K562 (cell line): ENCODE results near the gene SRC. TPM values are rescaled to one million over a fixed set of nuclear protein-coding genes. Genes with fewer than 3 reads are reported as not detected.

Experiments used
- ATAC-seq: fragments of 200-7000 bp; cut with Tn5 transposase; 3 replicates; pipeline ENCODE4 v1.9.1; 2020; ENCODE audit warnings: moderate library complexity
- BruUV-seq: library from RNA; stranded (reverse); fragments of 400-500 nt; replicated peaks from 2 replicates; lab custom pipeline; 2021; lab: Mats Ljungman, UMichigan
- CTCF ChIA-PET: fragments of 300-600 bp; formaldehyde crosslinking; extraction: SDS; loops from one replicate; lab custom pipeline; 2021; ENCODE audit warnings: low intra/inter-chr PET ratio; lab: Yijun Ruan, JAX
- POLR2A ChIA-PET: fragments of 300-600, 350-650 bp; sonication (Branson Sonifier 250); formaldehyde crosslinking; extraction: SDS; loops from one replicate; lab custom pipeline; 2021; ENCODE audit warnings: antibody characterized with exemption, inconsistent platforms; lab: Yijun Ruan, JAX
- DNase-seq, 4 experiments: peaks; one replicate each; pipeline versions ENCODE4 v3.0.0 to v3.0.0-alpha.2; 2011 to 2018; ENCODE audit warnings: low spot score in 3 of 4, mixed read lengths in 3 of 4; ENCODE audit errors: extremely low read depth in 1 of 4
- FAIRE-seq: peaks from 2 replicates; lab custom pipeline; 2011; peaks lifted over from hg19 to GRCh38; lab: Jason Lieb, UNC
- H2AFZ ChIP-seq: 2 replicates; pipeline ENCODE4 v1.6.0; 2011; ENCODE audit warnings: low read depth, low read length, control low read depth, inconsistent platforms
- H3K27ac ChIP-seq: fragments of 200-600 bp; 3 replicates; pipeline ENCODE4 v1.8.0; 2011; ENCODE audit warnings: low read depth, mild to moderate bottlenecking, control low read depth, inconsistent platforms, low read length, moderate library complexity, mixed read lengths; ENCODE audit errors: extremely low read depth
- H3K27me3 ChIP-seq, 2 experiments: fragments of 300-600 bp in 1 of 2; 2 replicates in 1 of 2; 3 replicates in 1 of 2; pipeline versions ENCODE4 v1.6.0 to v1.8.0; 2011; ENCODE audit warnings: inconsistent platforms in 2 of 2, low read length in 2 of 2, mild to moderate bottlenecking in 1 of 2, mixed read lengths in 1 of 2, moderate library complexity in 1 of 2; ENCODE audit not compliant: control insufficient read depth in 2 of 2, insufficient read depth in 2 of 2
- H3K36me3 ChIP-seq: fragments of 300-600 bp; 3 replicates; pipeline ENCODE4 v1.8.0; 2011; ENCODE audit warnings: mild to moderate bottlenecking, low read length, inconsistent platforms; ENCODE audit not compliant: control insufficient read depth, insufficient read depth
- H3K4me1 ChIP-seq, 2 experiments: fragments of 200-600 bp in 1 of 2; replicated peaks in 1 of 2; 2 replicates in 1 of 2; 3 replicates in 1 of 2; pipeline versions ENCODE4 v1.5.1 to v1.8.0; 2011; ENCODE audit warnings: inconsistent platforms in 2 of 2, low read length in 2 of 2, mild to moderate bottlenecking in 1 of 2, mixed read lengths in 1 of 2, moderate library complexity in 1 of 2; ENCODE audit not compliant: control insufficient read depth in 2 of 2, insufficient read depth in 2 of 2
- H3K4me2 ChIP-seq: 2 replicates; pipeline ENCODE4 v1.6.1; 2011; ENCODE audit warnings: low read length, control low read depth, inconsistent platforms, mixed read lengths; ENCODE audit not compliant: insufficient read depth
- H3K4me3 ChIP-seq: fragments of 200-600 bp; sonication (generic), shearing (Covaris generic); 2 replicates; pipeline ENCODE4 v1.5.1; 2016; ENCODE audit warnings: control low read depth, inconsistent platforms
- H3K79me2 ChIP-seq: fragments of 200-600 bp; 3 replicates; pipeline ENCODE4 v1.8.0; 2011; ENCODE audit warnings: low read length, inconsistent platforms; ENCODE audit not compliant: control insufficient read depth, insufficient read depth
- H3K9ac ChIP-seq, 2 experiments: 2 replicates each; pipeline versions ENCODE4 v1.6.0 to v1.6.1; 2011; ENCODE audit warnings: low read depth in 2 of 2, low read length in 2 of 2, control low read depth in 1 of 2, inconsistent platforms in 1 of 2, mild to moderate bottlenecking in 1 of 2, mixed read lengths in 1 of 2; ENCODE audit not compliant: insufficient read depth in 1 of 2
- H3K9me1 ChIP-seq: one replicate; pipeline ENCODE4 v1.6.0; 2011; ENCODE audit warnings: inconsistent platforms, mild to moderate bottlenecking, low read length, moderate library complexity; ENCODE audit not compliant: control insufficient read depth, insufficient read depth
- H3K9me3 ChIP-seq: replicated peaks from 2 replicates; pipeline ENCODE4 v1.5.1; 2011; ENCODE audit warnings: low read depth, low read length, inconsistent platforms; ENCODE audit not compliant: control insufficient read depth, insufficient read depth
- H4K20me1 ChIP-seq: replicated peaks from 2 replicates; pipeline ENCODE4 v1.6.1; 2011; ENCODE audit warnings: low read length, inconsistent platforms, mixed read lengths; ENCODE audit not compliant: control insufficient read depth, insufficient read depth
- DIDO1 ChIP-seq: fragments of 450-650 bp; IDR thresholded peaks from 2 replicates; pipeline ENCODE4 v1.6.1; 2016; ENCODE audit warnings: low read depth, missing biosample characterization, missing genetic modification characterization
- RBFOX2 ChIP-seq: fragments of 200-400 bp; formaldehyde crosslinking; IDR thresholded peaks from 2 replicates; pipeline ENCODE4 v1.6.1; 2017; ENCODE audit warnings: low read depth, mild to moderate bottlenecking, low read length, moderate library complexity
- TAF7 ChIP-seq: fragments of 450-650 bp; IDR thresholded peaks from 2 replicates; pipeline ENCODE4 v1.6.1; 2016; ENCODE audit warnings: missing genetic modification characterization, missing compliant biosample characterization
- TAL1 ChIP-seq: fragments of 450-650 bp; IDR thresholded peaks from 2 replicates; pipeline ENCODE4 v1.6.1; 2016; ENCODE audit warnings: mild to moderate bottlenecking
- U2AF2 ChIP-seq: fragments of 200-400 bp; formaldehyde crosslinking; optimal IDR thresholded peaks from 2 replicates; pipeline ENCODE3; 2017; ENCODE audit warnings: low read depth, mild to moderate bottlenecking, low read length
- ZNF133 ChIP-seq: fragments of 250-450 bp; sonication (Bioruptor Pico); IDR thresholded peaks from 2 replicates; pipeline ENCODE4 v1.4.0; 2020; ENCODE audit warnings: mild to moderate bottlenecking
- ZNF696 ChIP-seq: fragments of 250-450 bp; sonication (Bioruptor Pico); conservative IDR thresholded peaks from 2 replicates; pipeline ENCODE4 v1.4.0; 2020; ENCODE audit warnings: mild to moderate bottlenecking, moderate library complexity
- WGBS: fragments of 100-300 bp; shearing (Covaris generic); methylation state at CpG from one replicate; pipeline ENCODE4 v1.1.6; 2016; ENCODE audit warnings: low coverage, mixed read lengths; ENCODE audit not compliant: insufficient coverage; ENCODE audit errors: missing lambda C conversion rate; 5-methylcytosine and 5-hydroxymethylcytosine counted together
- in situ Hi-C: fragments of 300-500 bp; cut with MboI; formaldehyde crosslinking; loops from 4 replicates; pipeline ENCODE4 v1.15.0; 2018; ENCODE audit warnings: inconsistent platforms, mixed read lengths
- intact Hi-C: fragments of 100-400 bp; cut with micrococcal nuclease; formaldehyde crosslinking; loops from 2 replicates; pipeline ENCODE4 v1.14.2; 2022
- polyA plus RNA-seq, 8 experiments: library from polyadenylated mRNA; depleted of rRNA in 4 of 8; stranded (reverse) in 5 of 8; unstranded in 3 of 8; fragments of >200 nt; fragmentation: Nextera tagmentation in 2 of 8; fragmentation: Illumina TruSeq in 1 of 8; extraction: Ambion mirVana in 2 of 8; extraction: Trizol in 1 of 8; gene quantifications; 2 replicates each; pipeline versions ENCODE4 v1.2.1 to v1.2.3, GENCODE V29; 2011 to 2014; ENCODE audit warnings: inconsistent platforms in 1 of 8, missing spikeins in 1 of 8
- total RNA-seq, 7 experiments: library from RNA; depleted of rRNA in 6 of 7; stranded (reverse); fragments of >200 nt in 6 of 7; fragmentation: Illumina TruSeq in 2 of 7; extraction: Trizol in 2 of 7; gene quantifications; 2 replicates each; pipeline versions ENCODE4 v1.2.1 to v1.2.3, GENCODE V29; 2011 to 2021; ENCODE audit warnings: low replicate concordance in 1 of 7
- TF ChIP-seq, protein P1 (sequence below), 2 experiments: fragments of 450-650 bp; IDR thresholded peaks; 2 replicates each; pipeline ENCODE4 v1.6.1; 2016; ENCODE audit warnings: mild to moderate bottlenecking in 2 of 2, borderline replicate concordance in 1 of 2, low read depth in 1 of 2, moderate library complexity in 1 of 2
- TF ChIP-seq, protein P2 (sequence below): fragments of 450-650 bp; formaldehyde crosslinking; IDR thresholded peaks from 2 replicates; pipeline ENCODE4 v1.4.0; 2020; ENCODE audit warnings: mild to moderate bottlenecking, moderate library complexity

Gene SRC
- total and polyA plus RNA-seq, 9 of the 15 experiments (the other 6 are each of a cell fraction or from before 2014, with no cell fraction given), result 0.06 to 8.5 (median 3.1) TPM

DNA sequence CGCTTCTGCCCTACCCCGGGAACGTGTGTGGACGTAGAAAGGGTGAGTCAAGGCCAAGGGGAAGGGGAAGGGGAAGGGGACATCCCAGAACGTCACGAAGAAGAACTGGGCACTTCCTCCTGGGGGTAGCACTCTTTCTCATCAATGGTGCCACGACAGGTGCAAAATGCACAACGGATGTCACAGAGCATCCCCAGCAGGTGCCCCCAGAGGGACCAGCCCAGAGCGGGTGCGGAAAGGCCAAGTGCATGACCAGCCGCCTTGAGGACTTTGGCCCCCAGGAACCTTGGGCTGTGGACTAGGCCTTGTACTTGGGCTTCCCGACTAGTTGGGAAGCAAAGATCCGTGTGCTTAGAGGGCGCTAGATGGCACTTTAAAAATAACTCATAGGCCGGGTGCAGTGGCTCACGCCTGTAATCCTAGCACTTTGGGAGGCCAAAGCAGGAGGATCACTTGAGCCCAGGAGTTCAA, 12.1 kb upstream of the SRC start:
- no peak overlapping the region for H3K4me2 ChIP-seq
- no TSS peak for BruUV-seq
- no peak for FAIRE-seq
- TF ChIP-seq TAL1, result no peak
- no peak for TF ChIP-seq ZNF696 (CRISPR knock-in tag)
- TF ChIP-seq U2AF2, result no peak
- TF ChIP-seq DIDO1 (tag), result no peak
- TF ChIP-seq, protein P1, sequence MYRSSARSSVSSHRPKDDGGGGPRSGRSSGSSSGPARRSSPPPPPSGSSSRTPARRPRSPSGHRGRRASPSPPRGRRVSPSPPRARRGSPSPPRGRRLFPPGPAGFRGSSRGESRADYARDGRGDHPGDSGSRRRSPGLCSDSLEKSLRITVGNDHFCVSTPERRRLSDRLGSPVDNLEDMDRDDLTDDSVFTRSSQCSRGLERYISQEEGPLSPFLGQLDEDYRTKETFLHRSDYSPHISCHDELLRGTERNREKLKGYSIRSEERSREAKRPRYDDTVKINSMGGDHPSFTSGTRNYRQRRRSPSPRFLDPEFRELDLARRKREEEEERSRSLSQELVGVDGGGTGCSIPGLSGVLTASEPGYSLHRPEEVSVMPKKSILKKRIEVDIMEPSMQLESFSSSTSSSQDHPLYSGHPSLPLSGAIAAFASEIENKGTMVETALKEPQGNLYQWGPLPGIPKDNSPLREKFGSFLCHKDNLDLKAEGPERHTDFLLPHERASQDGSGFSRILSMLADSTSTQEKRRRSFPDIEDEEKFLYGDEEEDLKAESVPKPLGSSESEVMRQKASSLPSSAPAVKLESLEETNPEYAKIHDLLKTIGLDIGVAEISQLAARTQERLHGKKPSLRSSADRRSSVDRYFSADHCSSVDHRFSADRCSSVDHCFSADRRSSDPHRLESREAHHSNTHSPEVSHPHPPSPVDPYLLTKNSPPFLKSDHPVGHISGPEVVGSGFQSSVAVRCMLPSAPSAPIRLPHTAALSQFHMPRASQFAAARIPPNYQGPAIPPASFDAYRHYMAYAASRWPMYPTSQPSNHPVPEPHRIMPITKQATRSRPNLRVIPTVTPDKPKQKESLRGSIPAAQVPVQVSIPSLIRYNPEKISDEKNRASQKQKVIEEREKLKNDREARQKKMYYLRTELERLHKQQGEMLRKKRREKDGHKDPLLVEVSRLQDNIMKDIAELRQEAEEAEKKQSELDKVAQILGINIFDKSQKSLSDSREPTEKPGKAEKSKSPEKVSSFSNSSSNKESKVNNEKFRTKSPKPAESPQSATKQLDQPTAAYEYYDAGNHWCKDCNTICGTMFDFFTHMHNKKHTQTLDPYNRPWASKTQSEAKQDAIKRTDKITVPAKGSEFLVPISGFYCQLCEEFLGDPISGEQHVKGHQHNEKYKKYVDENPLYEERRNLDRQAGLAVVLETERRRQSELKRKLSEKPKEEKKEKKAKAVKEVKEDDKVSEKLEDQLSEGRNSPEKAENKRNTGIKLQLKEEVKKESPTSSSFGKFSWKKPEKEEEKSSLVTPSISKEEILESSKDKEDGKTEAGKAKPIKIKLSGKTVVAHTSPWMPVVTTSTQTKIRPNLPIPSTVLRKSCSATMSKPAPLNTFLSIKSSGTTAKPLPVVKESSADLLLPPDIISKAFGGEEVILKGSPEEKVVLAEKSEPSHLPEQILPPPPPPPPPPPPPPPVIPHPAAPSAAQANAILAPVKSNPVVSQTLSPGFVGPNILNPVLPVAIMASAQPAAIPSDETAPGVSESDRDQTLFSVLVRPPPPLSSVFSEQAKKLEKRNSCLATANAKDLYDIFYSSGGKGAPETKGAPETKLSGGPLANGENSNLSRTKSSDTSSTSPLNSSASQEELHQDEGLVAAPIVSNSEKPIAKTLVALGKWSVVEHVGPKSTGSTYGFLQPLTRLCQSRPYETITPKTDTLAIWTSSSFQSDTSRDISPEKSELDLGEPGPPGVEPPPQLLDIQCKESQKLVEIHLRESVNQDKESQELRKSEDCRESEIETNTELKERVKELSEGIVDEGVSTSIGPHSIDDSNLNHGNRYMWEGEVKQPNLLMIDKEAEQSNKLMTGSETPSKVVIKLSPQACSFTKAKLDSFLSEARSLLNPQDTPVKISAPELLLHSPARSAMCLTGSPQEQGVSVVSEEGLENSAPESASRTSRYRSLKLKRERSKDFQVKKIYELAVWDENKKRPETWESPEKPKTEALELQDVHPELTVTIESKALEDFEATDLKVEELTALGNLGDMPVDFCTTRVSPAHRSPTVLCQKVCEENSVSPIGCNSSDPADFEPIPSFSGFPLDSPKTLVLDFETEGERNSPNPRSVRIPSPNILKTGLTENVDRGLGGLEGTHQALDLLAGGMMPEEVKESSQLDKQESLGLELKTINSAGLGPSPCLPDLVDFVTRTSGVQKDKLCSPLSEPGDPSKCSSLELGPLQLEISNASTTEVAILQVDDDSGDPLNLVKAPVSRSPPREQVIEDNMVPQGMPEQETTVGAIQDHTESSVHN (IDR thresholded peaks at IDR 0.05; ENCODE audit: borderline replicate concordance in 1 of 2, low read depth in 1 of 2), result no peak
- TF ChIP-seq, protein P2, sequence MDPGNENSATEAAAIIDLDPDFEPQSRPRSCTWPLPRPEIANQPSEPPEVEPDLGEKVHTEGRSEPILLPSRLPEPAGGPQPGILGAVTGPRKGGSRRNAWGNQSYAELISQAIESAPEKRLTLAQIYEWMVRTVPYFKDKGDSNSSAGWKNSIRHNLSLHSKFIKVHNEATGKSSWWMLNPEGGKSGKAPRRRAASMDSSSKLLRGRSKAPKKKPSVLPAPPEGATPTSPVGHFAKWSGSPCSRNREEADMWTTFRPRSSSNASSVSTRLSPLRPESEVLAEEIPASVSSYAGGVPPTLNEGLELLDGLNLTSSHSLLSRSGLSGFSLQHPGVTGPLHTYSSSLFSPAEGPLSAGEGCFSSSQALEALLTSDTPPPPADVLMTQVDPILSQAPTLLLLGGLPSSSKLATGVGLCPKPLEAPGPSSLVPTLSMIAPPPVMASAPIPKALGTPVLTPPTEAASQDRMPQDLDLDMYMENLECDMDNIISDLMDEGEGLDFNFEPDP (CRISPR knock-in tag), result no peak
- no peak for TF ChIP-seq TAF7
- TF ChIP-seq ZNF133 (CRISPR knock-in tag), result no peak
- TF ChIP-seq RBFOX2, result no peak

More for the DNA sequence above, 12.1 kb upstream of the SRC start:
- Histone ChIP-seq H3K4me1 (peaks cover 22 to 24% of the 10 kb centered on the region in 2 experiments), H4K20me1 (no peaks in the 10 kb centered on the region), H2AFZ (no peak overlapping the region), H3K36me3 (no peaks in the 10 kb centered on the region), H3K9me3 (no peaks in the 10 kb centered on the region), H3K9me1 (no peaks in the 10 kb centered on the region), H3K27ac (no peak overlapping the region), H3K27me3 (no peaks in the 10 kb centered on the region), H3K4me3 (no peak overlapping the region), H3K79me2 (no peaks in the 10 kb centered on the region), H3K9ac (0 out of 4 replicates have a peak overlapping the region, but pooled peaks of 1 of the 2 experiments have one; percentile 31)
- CTCF ChIA-PET, result no interaction called here
- in situ Hi-C loops (no loop called here), intact Hi-C loops (loop anchor here (5.0 kb wide), 1 partner anchor 47 kb away; the partner anchor contains the start of gene MANBAL)
- DNase-seq, result no peak
- no peak for ATAC-seq
- WGBS, result 79% methylated on average over 15 of the region's 16 CpGs
- POLR2A ChIA-PET, result interaction anchor here (0.6 to 1.6 kb wide), 2 partner anchors 10 to 26 kb away, joined by 3 to 5 read pairs; no protein-coding TSS in a partner anchor
